KMS-11 (cell line): ENCODE results near the gene SV2C.

Experiments used
- H2AFZ ChIP-seq: fragments of 200-600 bp; sonication (generic); 2 replicates; pipeline ENCODE4 v1.6.1; 2016; ENCODE audit warnings: antibody characterized with exemption, mixed run types, low read depth
- H3K27ac ChIP-seq: fragments of 200-600 bp; sonication (generic); 2 replicates; pipeline ENCODE4 v1.6.1; 2016; ENCODE audit warnings: mild to moderate bottlenecking, mixed run types
- H3K27me3 ChIP-seq: fragments of 200-600 bp; sonication (generic); 2 replicates; pipeline ENCODE4 v1.6.1; 2017; ENCODE audit warnings: mild to moderate bottlenecking, low read depth, mixed run types, moderate library complexity; ENCODE audit not compliant: insufficient read depth
- H3K36me3 ChIP-seq: fragments of 200-600 bp; sonication (generic); 2 replicates; pipeline ENCODE4 v1.6.1; 2017; ENCODE audit warnings: mild to moderate bottlenecking, mixed run types; ENCODE audit not compliant: insufficient read depth
- H3K4me1 ChIP-seq: fragments of 200-600 bp; sonication (generic); 2 replicates; pipeline ENCODE4 v1.6.1; 2016; ENCODE audit warnings: mild to moderate bottlenecking, low read depth, mixed run types; ENCODE audit not compliant: poor library complexity, severe bottlenecking
- H3K4me2 ChIP-seq: fragments of 200-600 bp; sonication (generic); 2 replicates; pipeline ENCODE4 v1.7.0; 2016; ENCODE audit warnings: mild to moderate bottlenecking, mixed run types
- H3K4me3 ChIP-seq: fragments of 200-600 bp; sonication (generic); IDR thresholded peaks from 2 replicates; pipeline ENCODE4 v1.6.1; 2017; ENCODE audit warnings: low read depth, low read length, mixed read lengths; ENCODE audit not compliant: insufficient read depth
- H3K79me2 ChIP-seq: fragments of 200-600 bp; sonication (generic); 2 replicates; pipeline ENCODE4 v1.6.1; 2016; ENCODE audit warnings: low read depth, mixed run types; ENCODE audit not compliant: insufficient read depth
- H3K9ac ChIP-seq: fragments of 200-600 bp; sonication (generic); 2 replicates; pipeline ENCODE4 v1.6.1; 2016; ENCODE audit warnings: mild to moderate bottlenecking, mixed run types
- H4K20me1 ChIP-seq: fragments of 200-600 bp; sonication (generic); 2 replicates; pipeline ENCODE4 v1.6.1; 2016; ENCODE audit warnings: mild to moderate bottlenecking, mixed run types; ENCODE audit not compliant: insufficient read depth
- TF ChIP-seq, protein P1 (sequence below): fragments of 200-600 bp; sonication (generic); conservative IDR thresholded peaks from 2 replicates; pipeline ENCODE4 v1.6.1; 2017; ENCODE audit warnings: low read depth, mild to moderate bottlenecking, antibody characterized with exemption, low read length, moderate library complexity, mixed read lengths

SV2C gene

DNA sequence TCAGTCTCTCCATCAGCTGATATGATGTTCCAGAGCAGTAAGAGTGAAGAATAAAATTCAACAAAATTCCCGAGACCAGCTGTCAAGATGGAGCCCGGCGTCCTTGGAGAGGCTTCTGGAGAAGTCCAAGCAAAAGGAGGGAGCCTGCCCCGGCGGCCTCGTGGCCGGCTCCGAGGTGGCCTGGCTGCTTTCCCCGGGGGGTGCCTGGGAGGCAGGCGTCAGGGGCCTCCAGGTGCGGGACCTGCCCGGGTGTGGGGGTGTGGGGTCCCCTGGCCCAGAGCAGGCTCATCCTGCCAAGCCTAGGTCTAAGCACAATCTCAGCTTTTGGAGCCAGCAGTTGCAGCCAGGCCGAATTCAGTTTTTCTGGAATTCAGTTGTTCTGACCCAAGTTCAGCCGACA, 197.3 kb downstream of the SV2C start:
- Histone ChIP-seq H3K4me2 (no peak overlapping the region), H2AFZ (no peak overlapping the region), H3K79me2 (no peaks in the 10 kb centered on the region), H3K27ac (no peak overlapping the region), H3K27me3 (no peaks in the 10 kb centered on the region), H3K9ac (no peak overlapping the region), H3K4me1 (peaks cover 6% of the 10 kb centered on the region), H3K36me3 (no peaks in the 10 kb centered on the region), H4K20me1 (no peaks in the 10 kb centered on the region), H3K4me3 (no peak overlapping the region)
- TF ChIP-seq, protein P1, sequence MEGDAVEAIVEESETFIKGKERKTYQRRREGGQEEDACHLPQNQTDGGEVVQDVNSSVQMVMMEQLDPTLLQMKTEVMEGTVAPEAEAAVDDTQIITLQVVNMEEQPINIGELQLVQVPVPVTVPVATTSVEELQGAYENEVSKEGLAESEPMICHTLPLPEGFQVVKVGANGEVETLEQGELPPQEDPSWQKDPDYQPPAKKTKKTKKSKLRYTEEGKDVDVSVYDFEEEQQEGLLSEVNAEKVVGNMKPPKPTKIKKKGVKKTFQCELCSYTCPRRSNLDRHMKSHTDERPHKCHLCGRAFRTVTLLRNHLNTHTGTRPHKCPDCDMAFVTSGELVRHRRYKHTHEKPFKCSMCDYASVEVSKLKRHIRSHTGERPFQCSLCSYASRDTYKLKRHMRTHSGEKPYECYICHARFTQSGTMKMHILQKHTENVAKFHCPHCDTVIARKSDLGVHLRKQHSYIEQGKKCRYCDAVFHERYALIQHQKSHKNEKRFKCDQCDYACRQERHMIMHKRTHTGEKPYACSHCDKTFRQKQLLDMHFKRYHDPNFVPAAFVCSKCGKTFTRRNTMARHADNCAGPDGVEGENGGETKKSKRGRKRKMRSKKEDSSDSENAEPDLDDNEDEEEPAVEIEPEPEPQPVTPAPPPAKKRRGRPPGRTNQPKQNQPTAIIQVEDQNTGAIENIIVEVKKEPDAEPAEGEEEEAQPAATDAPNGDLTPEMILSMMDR = no peak

- H3K4me2 ChIP-seq = no peak overlapping the region
These were observed 200.5 kb downstream of the SV2C start for GRCh38 chr5:76283670-76284069.

GRCh38 chr5:76289692-76290091, 206.5 kb downstream of the SV2C start:
- no peaks in the 10 kb centered on the region for H4K20me1 ChIP-seq
- no peak overlapping the region for H3K27ac ChIP-seq
- H3K79me2 ChIP-seq = no peaks in the 10 kb centered on the region
- no peaks in the 10 kb centered on the region for H3K36me3 ChIP-seq
- TF ChIP-seq, protein P1 = no peak
- no peak overlapping the region for H2AFZ ChIP-seq
- no peak overlapping the region for H3K4me3 ChIP-seq
- peaks cover 50% of the 10 kb centered on the region for H3K4me1 ChIP-seq
- H3K4me2 ChIP-seq = no peak overlapping the region; the same call in 1 of the 2 replicates
- H3K9ac ChIP-seq = no peak overlapping the region
- H3K27me3 ChIP-seq = no peaks in the 10 kb centered on the region

More at GRCh38 chr5:76283670-76284069, 200.5 kb downstream of the SV2C start:
- H4K20me1 ChIP-seq = no peaks in the 10 kb centered on the region
- H3K79me2 ChIP-seq = no peaks in the 10 kb centered on the region
- TF ChIP-seq, protein P1 = no peak
- H3K9ac ChIP-seq = no peak overlapping the region
- no peaks in the 10 kb centered on the region for H3K27me3 ChIP-seq
- H3K36me3 ChIP-seq = no peaks in the 10 kb centered on the region
- H3K27ac ChIP-seq = no peak overlapping the region
- no peak overlapping the region for H3K4me3 ChIP-seq
- no peak overlapping the region for H2AFZ ChIP-seq
- peaks cover 6% of the 10 kb centered on the region for H3K4me1 ChIP-seq

GRCh38 chr5:76290321-76290757, 207.2 kb downstream of the SV2C start:
- H3K36me3 ChIP-seq = no peaks in the 10 kb centered on the region
- peak overlapping the region; percentile 45 for H3K4me2 ChIP-seq
- H3K79me2 ChIP-seq = no peaks in the 10 kb centered on the region
- no peak overlapping the region for H3K4me3 ChIP-seq
- H2AFZ ChIP-seq = no peak overlapping the region; the same call in 1 of the 2 replicates
- H3K4me1 ChIP-seq = peaks cover 57% of the 10 kb centered on the region
- no peaks in the 10 kb centered on the region for H3K27me3 ChIP-seq
- no peak overlapping the region for H3K9ac ChIP-seq
- no peak overlapping the region; the same call in 1 of the 2 replicates for H3K27ac ChIP-seq
- no peaks in the 10 kb centered on the region for H4K20me1 ChIP-seq
- TF ChIP-seq, protein P1 = no peak
